ENCODE measurements around the gene NOTCH2NLA.
"Not testable (repeated sequence)": the region's sequence is repeated elsewhere in the genome, so short reads cannot be mapped to it uniquely, and the experiment has no call there.

The NOTCH2NLA gene

DNA sequence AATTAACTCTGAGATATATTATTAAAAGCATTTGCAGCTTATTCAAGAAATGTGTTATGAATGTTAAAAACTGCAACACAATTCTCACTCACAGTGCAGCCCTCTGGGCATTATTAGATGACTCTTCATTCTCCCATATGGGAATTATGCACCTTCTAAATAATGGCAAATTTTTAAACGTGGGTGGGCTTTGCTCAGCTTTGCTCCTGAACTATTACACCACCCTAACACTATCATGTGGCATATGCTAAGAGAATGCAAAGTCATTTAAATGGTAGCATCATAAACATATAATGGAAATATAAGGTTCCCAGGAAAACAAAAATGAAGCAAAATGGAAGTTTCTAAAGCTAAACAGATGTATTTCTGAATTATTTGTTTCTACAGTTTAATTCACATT lies 61.5 kb downstream of the NOTCH2NLA start:
- DNase-seq = not testable (repeated sequence)

DNA sequence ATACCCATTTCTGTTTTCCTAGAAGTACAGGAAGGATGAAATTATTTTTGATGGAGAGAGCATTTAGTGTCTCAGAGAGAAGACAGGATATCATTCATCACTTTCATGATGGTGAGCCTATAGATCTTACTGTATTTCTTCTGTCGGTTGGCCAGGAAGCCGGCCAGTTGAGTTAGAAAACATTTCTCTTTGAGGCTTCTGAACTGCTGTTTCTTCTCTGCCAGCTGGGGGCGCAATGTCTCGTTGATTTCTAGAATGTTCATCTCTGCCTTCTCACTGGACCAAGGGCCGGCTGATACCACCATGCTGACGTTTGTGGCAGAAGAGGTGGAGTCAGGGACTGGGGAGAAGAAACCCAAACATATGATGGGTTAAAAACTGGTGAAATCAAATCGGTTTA lies 84.4 kb downstream of the NOTCH2NLA start, which contains the start of gene NBPF10:
TSS of gene NBPF10 (minus strand) at position 340 of the 400 bp plus-strand sequence. CDS start at position 305, 35 bp downstream.
- DNase-seq = not testable (repeated sequence)

Data from kidney glomerular epithelial cell (primary cell).